C4-2B (cell line): ENCODE measurements around the gene SLC15A2.

ENCODE experiments used
- H3K27ac ChIP-seq: fragments of 450-650 bp; 2 replicates; pipeline ENCODE4 v1.5.1; 2017
- ZFX ChIP-seq: fragments of 450-650 bp; IDR thresholded peaks from 2 replicates; pipeline ENCODE4 v1.6.1; 2017
- TF ChIP-seq, protein P1 (sequence below): fragments of 450-650 bp; conservative IDR thresholded peaks from 2 replicates; pipeline ENCODE4 v1.5.1; 2017; ENCODE audit warnings: mild to moderate bottlenecking

SLC15A2 gene

DNA sequence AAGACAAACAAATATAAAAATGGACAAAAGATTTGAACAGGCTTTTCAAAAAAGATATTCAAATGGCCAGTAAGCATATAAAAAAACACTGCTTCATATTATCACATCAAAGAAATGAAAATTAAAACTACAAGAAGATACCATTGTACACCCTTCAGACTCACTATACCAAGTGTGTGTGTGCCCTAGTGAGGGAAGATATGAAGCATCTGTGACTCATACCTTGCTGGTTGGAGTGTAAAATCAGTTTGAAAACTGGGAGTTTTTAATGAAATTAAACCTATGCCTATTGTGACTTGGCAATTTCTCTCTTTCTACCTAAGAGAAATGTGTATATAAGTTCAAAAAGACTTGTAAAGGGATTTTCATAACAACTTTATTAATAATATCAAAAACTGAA, 23.5 kb upstream of the SLC15A2 start:
- H3K27ac ChIP-seq, result no peak overlapping the region
- no peak for TF ChIP-seq ZFX
- TF ChIP-seq, protein P1, sequence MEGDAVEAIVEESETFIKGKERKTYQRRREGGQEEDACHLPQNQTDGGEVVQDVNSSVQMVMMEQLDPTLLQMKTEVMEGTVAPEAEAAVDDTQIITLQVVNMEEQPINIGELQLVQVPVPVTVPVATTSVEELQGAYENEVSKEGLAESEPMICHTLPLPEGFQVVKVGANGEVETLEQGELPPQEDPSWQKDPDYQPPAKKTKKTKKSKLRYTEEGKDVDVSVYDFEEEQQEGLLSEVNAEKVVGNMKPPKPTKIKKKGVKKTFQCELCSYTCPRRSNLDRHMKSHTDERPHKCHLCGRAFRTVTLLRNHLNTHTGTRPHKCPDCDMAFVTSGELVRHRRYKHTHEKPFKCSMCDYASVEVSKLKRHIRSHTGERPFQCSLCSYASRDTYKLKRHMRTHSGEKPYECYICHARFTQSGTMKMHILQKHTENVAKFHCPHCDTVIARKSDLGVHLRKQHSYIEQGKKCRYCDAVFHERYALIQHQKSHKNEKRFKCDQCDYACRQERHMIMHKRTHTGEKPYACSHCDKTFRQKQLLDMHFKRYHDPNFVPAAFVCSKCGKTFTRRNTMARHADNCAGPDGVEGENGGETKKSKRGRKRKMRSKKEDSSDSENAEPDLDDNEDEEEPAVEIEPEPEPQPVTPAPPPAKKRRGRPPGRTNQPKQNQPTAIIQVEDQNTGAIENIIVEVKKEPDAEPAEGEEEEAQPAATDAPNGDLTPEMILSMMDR, result no peak

DNA sequence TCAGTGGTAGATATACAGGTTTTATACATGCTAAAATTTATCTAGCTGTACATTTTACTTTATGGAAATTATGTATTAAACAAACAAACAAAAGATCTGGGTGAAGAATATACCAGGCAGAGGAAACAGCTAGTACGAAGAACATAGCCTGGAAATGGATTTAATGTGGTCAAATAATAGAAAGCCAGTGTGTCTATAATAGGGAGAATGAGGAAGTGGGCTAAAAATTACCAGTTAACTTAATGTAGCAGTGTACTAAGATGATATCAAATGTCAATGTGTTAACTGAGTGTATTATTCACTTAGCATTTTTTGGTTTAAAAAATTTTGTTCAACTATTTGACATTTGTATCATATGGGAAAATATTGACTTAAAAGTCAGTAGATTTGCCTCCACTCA, 22.8 kb upstream of the SLC15A2 start:
- H3K27ac ChIP-seq, result no peak overlapping the region
- TF ChIP-seq ZFX, result no peak
- TF ChIP-seq, protein P1, result no peak

DNA sequence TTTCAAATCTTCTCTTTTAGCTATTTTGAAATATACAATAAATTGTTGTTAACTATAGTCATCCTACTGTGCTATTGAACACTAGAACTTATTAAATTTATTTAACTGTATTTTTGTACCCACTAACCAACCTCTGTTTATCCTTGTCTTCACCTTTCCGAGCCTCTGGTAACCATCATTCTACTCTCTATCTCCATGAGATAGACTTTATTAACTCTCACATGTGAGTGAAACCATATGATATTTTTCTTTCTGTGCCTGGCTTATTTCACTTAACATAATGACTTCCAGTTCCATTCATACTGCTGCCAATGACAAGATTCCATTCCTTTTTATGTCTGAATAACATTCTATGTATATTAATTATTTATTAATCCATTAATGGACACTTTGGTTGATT, 15.8 kb upstream of the SLC15A2 start:
- no peak for TF ChIP-seq ZFX
- TF ChIP-seq, protein P1, result no peak
- no peak overlapping the region for H3K27ac ChIP-seq

DNA sequence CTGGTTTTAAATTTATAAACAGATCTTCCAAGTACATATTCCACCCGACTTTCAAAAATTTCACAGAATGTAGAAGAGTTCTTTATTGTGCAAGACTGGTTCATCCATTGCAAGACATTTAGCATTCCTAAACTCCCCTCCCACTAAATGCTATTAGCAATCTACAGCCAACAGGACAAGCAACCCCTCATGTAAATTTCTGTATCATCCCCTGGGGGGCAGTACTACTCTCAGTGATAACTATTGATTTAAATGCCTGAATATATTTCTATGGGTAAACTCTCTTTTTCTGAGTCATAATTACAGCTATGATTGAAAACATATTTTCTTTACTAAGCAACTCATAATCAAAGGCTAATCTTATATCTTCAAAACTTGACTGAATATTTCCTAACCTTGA, 10.7 kb upstream of the SLC15A2 start:
- TF ChIP-seq, protein P1, result peak; percentile 69
- no peak for TF ChIP-seq ZFX

DNA sequence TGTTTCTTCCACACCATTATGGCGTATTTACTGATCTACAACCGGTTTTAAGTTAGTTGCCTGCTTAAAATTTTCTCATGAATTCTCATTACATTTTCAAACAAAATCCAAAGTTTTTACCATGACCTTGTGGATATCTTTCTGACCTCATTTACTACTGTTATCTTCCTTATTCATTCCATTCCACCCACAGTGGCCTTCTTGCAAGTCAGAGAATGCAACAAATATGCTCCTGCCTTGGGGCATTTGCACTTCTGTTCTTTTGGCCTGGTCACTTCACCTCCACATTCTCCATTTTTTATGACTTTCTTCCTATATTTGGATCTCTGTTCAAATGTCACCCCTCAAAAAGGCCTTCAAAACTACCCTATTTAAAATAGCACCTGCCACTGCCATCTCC, 8.8 kb upstream of the SLC15A2 start:
- no peak for TF ChIP-seq ZFX
- TF ChIP-seq, protein P1, result no peak

More for the DNA sequence above, 10.7 kb upstream of the SLC15A2 start:
- no peak overlapping the region for H3K27ac ChIP-seq

DNA sequence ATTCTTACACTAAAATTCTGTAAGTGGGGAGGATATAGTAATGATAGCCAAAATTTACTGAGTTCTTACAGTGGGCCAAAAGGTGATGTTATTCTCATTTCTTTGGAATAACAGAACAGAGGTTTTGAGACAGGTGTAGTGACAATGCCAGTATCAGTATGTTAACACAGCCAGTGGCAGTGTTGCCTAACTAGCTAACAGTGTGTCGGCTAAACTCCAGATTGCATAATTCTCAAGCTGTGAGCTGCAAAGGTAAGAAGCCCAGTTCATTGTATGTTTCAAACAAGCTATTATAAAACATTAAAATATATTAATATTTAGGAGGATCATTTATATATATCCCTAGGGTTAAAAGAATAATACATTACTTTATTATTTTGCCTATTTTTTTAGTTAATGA, 920 bp downstream of the SLC15A2 start:
- TF ChIP-seq ZFX, result no peak
- TF ChIP-seq, protein P1, result no peak
- H3K27ac ChIP-seq, result no peak overlapping the region

More for the DNA sequence above, 8.8 kb upstream of the SLC15A2 start:
- no peak overlapping the region for H3K27ac ChIP-seq

DNA sequence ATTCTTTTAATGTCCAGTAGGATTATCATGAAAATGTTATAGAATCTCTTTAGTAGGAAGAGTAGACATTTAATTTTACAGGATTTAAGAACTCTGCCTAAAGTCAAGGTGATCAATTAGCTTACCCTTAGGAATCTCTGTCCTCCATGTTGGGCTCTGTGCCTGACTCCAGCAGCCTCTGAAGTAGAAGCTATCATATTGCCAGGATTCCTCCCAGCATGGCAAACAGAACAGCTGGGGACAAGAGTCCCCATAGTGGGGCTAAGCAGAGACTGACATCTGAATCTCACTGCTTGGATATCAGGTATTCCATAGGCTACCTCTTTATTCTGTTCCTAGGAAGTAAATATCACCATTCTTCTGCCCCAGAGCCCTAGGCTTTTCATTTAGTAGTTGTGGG, 1.5 kb downstream of the SLC15A2 start:
- TF ChIP-seq ZFX, result no peak
- TF ChIP-seq, protein P1, result no peak

More for the DNA sequence above, 1.5 kb downstream of the SLC15A2 start:
- no peak overlapping the region; the same call in 1 of the 2 replicates for H3K27ac ChIP-seq
